Heart left ventricle (tissue), 16 donors: Measurements from ENCODE around the gene LILRA6. TPM values are rescaled to one million over a fixed set of nuclear protein-coding genes. Genes with fewer than 3 reads are reported as not detected.
A peak's percentile ranks its signal among the peaks of the same experiment; 100 is the strongest.

ENCODE experiments used
- ATAC-seq, 4 donors: fragments of 200-7000 bp; cut with Tn5 transposase; one replicate each; pipeline ENCODE4 v1.9.1; 2020 to 2022; ENCODE audit warnings: moderate library complexity in 4 of 4, mild to moderate bottlenecking in 3 of 4, moderate number of reproducible peaks in 1 of 4
- DNase-seq, 5 donors: peaks; one replicate each; pipeline ENCODE4 v3.0.0-alpha.2; 2020
- H3K27ac ChIP-seq, 12 donors: fragments of 200-600 bp; sonication (generic) in 4 of 12; one replicate each; pipeline versions ENCODE4 v1.5.0 to v1.8.0; 2016 to 2022; ENCODE audit warnings: mild to moderate bottlenecking in 2 of 12
- H3K27me3 ChIP-seq, 9 donors: fragments of 200-600 bp; sonication (generic) in 2 of 9; one replicate each; pipeline versions ENCODE4 v1.5.1 to v1.8.0; 2016 to 2022; ENCODE audit warnings: mild to moderate bottlenecking in 3 of 9
- H3K36me3 ChIP-seq, 9 donors: fragments of 200-600 bp; sonication (generic) in 2 of 9; one replicate each; pipeline versions ENCODE4 v1.5.0 to v1.8.0; 2018 to 2022; ENCODE audit warnings: mild to moderate bottlenecking in 2 of 9
- H3K4me1 ChIP-seq, 12 donors: fragments of 200-600 bp; sonication (generic) in 4 of 12; one replicate each; pipeline versions ENCODE4 v1.5.0 to v1.8.0; 2016 to 2022; ENCODE audit warnings: mild to moderate bottlenecking in 3 of 12
- H3K4me3 ChIP-seq, 12 donors: fragments of 200-600 bp; sonication (generic) in 4 of 12; one replicate each; pipeline versions ENCODE4 v1.5.0 to v1.8.0; 2017 to 2022; ENCODE audit warnings: mild to moderate bottlenecking in 9 of 12, moderate library complexity in 4 of 12
- H3K9me3 ChIP-seq, 12 donors: fragments of 200-600 bp; sonication (generic) in 4 of 12; one replicate each; pipeline versions ENCODE4 v1.5.0 to v1.8.0; 2016 to 2022; ENCODE audit warnings: mild to moderate bottlenecking in 1 of 12
- POLR2A ChIP-seq, 2 donors: fragments of 450-650 bp; IDR thresholded peaks; one replicate each; pipeline ENCODE4 v1.6.1; 2017; ENCODE audit warnings: antibody characterized with exemption in 2 of 2, mild to moderate bottlenecking in 2 of 2, moderate library complexity in 2 of 2
- WGBS, 4 donors: extraction: QIAGEN DNeasy Blood & Tissue Kit in 2 of 4; methylation state at CpG; one replicate each; pipeline versions ENCODE4 v1.1.5 to v1.1.7; 2013 to 2018; 5-methylcytosine and 5-hydroxymethylcytosine counted together
- intact Hi-C, 10 donors: fragments of 100-400 bp; cut with DNase I; formaldehyde crosslinking; loops; one replicate each; pipeline versions ENCODE4 v1.11.1 to v1.14.2; 2022
- polyA plus RNA-seq, 2 donors: library from polyadenylated mRNA; stranded (reverse); fragments of 200-250 nt; gene quantifications; one replicate each; pipeline ENCODE4 v1.2.3, GENCODE V29; 2013
- total RNA-seq, 9 donors: library from RNA; depleted of rRNA in 2 of 9; stranded (reverse); fragments of >200 nt in 2 of 9; fragmentation: NEBNext Ultra II Directional in 3 of 9; extraction: Animal tissue kit (Norgen Biotek cat#: 25700) in 3 of 9; gene quantifications; one replicate each; pipeline versions ENCODE4 v1.1.0 to v1.2.4, GENCODE V29; 2016 to 2023
- TF ChIP-seq, protein P1 (sequence below), 12 donors: fragments of 200-600 bp; sonication (generic) in 4 of 12; IDR thresholded peaks; one replicate each; pipeline versions ENCODE4 v1.5.0 to v1.8.0; 2018 to 2022; ENCODE audit warnings: antibody characterized with exemption in 12 of 12, mild to moderate bottlenecking in 5 of 12
- donor health status: ischemic (EF 13 %, LVEDD 7.1; RV severe dilation, severe dysfunction).
- donor health status: healthy with polysubstance abuse.
- donor health status: DM: no; HTN: yes; CAD: no.
- donor health status: DM: no; HTN: no; CAD: no.
- donor health status: ischemic (EF 25% LVEDD 6.9; RV normal size, moderate dysfunction).
- donor health status: ischemic (EF 25% LVEDD 5.7; RV mildly dilated, moderate dysfunction).
- donor health status: healthy.
- donor health status: DM: yes; HTN: yes; CAD: no.
- donor health status: ischemic (EF 35%, LVEDD 5.7; RV mildly dilated, moderate dysfunction).
- donor health status: nonischemic (EF 11% LVEDD 7.7; RV severe dilation, severe dysfunction).
- donor health status: DM: yes; HTN: yes; CAD: no.
- donor health status: PGD.
- donor health status: ischemic (EF 29% LVEDD 5.4; RV normal size, mild dysfunction).
- donor health status: nonischemic (EF 23%, LVEDD 6.1; RV moderate dilation, normal function).

The LILRA6 gene
- total and polyA plus RNA-seq, 11 donors: 0.44 to 20.9 (median 1.3) TPM

- H3K27me3 ChIP-seq: no peaks in the 10 kb centered on the region
- ATAC-seq: no peak
- no peak for DNase-seq
- TF ChIP-seq, protein P1, sequence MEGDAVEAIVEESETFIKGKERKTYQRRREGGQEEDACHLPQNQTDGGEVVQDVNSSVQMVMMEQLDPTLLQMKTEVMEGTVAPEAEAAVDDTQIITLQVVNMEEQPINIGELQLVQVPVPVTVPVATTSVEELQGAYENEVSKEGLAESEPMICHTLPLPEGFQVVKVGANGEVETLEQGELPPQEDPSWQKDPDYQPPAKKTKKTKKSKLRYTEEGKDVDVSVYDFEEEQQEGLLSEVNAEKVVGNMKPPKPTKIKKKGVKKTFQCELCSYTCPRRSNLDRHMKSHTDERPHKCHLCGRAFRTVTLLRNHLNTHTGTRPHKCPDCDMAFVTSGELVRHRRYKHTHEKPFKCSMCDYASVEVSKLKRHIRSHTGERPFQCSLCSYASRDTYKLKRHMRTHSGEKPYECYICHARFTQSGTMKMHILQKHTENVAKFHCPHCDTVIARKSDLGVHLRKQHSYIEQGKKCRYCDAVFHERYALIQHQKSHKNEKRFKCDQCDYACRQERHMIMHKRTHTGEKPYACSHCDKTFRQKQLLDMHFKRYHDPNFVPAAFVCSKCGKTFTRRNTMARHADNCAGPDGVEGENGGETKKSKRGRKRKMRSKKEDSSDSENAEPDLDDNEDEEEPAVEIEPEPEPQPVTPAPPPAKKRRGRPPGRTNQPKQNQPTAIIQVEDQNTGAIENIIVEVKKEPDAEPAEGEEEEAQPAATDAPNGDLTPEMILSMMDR (IDR thresholded peaks at IDR 0.05): no peak
- no peak for TF ChIP-seq POLR2A (IDR thresholded peaks at IDR 0.05)
- 89 to 93% (median 92%) methylated on average over 24 to 27 of the region's 27 CpGs for WGBS, 4 donors
- H3K4me1 ChIP-seq: peaks cover 27 to 97% (median 71%) of the 10 kb centered on the region in 12 donors
- H3K36me3 ChIP-seq: peaks cover 2 to 72% (median 67%) of the 10 kb centered on the region in 9 donors
- no peaks in the 10 kb centered on the region for H3K9me3 ChIP-seq
- intact Hi-C loops: no loop called here
- H3K27ac ChIP-seq: peak overlapping the region in 5 of 12 donors; percentile 49 to 91 (median 63)
- H3K4me3 ChIP-seq: peak overlapping the region in 1 of 12 donors; percentile 58
Observed at GRCh38 chr19:54206030-54206830, 36.4 kb downstream of the LILRA6 start.

DNA sequence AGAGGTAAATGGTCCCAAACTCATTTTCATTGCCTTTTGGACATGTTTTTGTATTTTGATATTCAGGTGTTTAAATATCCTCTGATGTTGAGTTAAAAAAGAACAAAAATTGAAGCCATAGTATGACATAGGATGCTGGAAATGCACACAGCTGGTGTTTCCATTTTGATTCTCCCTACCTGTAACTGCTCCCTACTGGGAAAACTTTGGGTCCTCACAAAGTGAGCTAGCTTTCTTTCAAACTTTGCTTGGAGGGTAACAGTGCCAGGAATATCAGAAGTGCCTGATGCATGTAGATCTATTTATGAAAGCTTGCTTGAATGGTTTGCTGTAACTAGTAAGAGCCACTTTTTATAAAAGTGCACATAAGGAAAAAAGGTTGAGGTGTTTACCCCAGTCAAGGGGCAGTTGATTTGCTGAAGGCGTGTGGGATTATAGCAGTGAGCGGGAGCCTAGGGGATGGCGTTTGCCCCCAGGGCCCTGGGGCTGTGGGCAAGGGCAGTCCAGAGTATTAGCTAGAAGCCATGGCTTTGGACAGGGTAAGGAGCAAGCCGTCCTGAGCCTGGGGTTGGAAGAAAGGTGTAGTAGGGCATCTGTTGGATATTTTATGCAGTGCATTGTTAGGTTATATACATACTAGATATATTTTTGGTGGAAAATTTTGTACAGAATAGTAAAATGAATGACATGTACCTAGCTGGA is 37.7 kb downstream of the LILRA6 start:
- no peak for TF ChIP-seq POLR2A (IDR thresholded peaks at IDR 0.05)
- TF ChIP-seq, protein P1 (IDR thresholded peaks at IDR 0.05): no peak
- DNase-seq (no peak), ATAC-seq (no peak)
- Histone ChIP-seq H3K27ac (peak overlapping the region in 1 of 12 donors; percentile 91), H3K9me3 (no peaks in the 10 kb centered on the region), H3K4me3 (peak overlapping the region in 1 of 12 donors; percentile 58), H3K36me3 (peaks cover 2 to 72% (median 67%) of the 10 kb centered on the region in 9 donors), H3K27me3 (no peaks in the 10 kb centered on the region), H3K4me1 (peaks cover 27 to 88% (median 67%) of the 10 kb centered on the region in 12 donors)
- intact Hi-C loops: loop anchor here in 1 of 10 donors (5.0 kb wide), 1 partner anchor 38 kb away; no protein-coding TSS in a partner anchor
- 65 to 75% (median 72%) methylated on average over 4 of the region's 4 CpGs for WGBS, 4 donors

DNA sequence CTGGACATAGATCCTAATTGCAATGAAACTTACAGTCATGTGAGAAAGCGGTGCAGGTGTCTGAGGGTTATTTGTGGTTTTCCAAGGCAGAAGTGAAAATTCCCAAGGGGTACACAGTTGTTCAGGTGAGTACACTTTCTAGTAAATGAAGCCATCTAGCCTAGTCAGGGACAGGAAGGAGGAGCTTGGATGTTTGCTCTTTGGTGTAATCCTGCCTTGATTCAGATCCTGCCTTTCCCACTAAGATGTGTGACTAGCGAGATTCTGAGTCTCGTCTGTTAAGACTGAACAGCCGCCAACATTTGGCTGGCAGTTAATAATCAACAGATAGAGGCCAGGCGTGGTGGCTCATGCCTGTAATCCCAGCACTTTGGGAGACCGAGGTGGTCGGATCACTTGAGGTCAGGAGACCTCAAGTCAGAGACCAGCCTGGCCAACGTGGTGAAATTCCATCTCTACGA is 39.4 kb downstream of the LILRA6 start:
- H3K4me1 ChIP-seq: peaks cover 19 to 77% (median 52%) of the 10 kb centered on the region in 12 donors
- intact Hi-C loops: loop anchor here in 1 of 10 donors (5.0 kb wide), 1 partner anchor 36 kb away; no protein-coding TSS in a partner anchor
- 41 to 56% (median 49%) methylated on average over 9 of the region's 9 CpGs for WGBS, 4 donors

More for the DNA sequence above, 39.4 kb downstream of the LILRA6 start:
- DNase-seq (no peak), ATAC-seq (no peak)
- no peaks in the 10 kb centered on the region for H3K9me3 ChIP-seq
- no peaks in the 10 kb centered on the region for H3K27me3 ChIP-seq
- H3K36me3 ChIP-seq: peaks cover 2 to 69% (median 63%) of the 10 kb centered on the region in 9 donors
- peak overlapping the region in 3 of 12 donors; percentile 11 to 79 (median 20) for H3K4me3 ChIP-seq
- no peak for TF ChIP-seq POLR2A (IDR thresholded peaks at IDR 0.05)
- TF ChIP-seq, protein P1 (IDR thresholded peaks at IDR 0.05): no peak
- peak overlapping the region in 2 of 12 donors; percentile 20 to 91 for H3K27ac ChIP-seq
